ENCODE results near the gene TBC1D2.

TBC1D2 gene

DNA sequence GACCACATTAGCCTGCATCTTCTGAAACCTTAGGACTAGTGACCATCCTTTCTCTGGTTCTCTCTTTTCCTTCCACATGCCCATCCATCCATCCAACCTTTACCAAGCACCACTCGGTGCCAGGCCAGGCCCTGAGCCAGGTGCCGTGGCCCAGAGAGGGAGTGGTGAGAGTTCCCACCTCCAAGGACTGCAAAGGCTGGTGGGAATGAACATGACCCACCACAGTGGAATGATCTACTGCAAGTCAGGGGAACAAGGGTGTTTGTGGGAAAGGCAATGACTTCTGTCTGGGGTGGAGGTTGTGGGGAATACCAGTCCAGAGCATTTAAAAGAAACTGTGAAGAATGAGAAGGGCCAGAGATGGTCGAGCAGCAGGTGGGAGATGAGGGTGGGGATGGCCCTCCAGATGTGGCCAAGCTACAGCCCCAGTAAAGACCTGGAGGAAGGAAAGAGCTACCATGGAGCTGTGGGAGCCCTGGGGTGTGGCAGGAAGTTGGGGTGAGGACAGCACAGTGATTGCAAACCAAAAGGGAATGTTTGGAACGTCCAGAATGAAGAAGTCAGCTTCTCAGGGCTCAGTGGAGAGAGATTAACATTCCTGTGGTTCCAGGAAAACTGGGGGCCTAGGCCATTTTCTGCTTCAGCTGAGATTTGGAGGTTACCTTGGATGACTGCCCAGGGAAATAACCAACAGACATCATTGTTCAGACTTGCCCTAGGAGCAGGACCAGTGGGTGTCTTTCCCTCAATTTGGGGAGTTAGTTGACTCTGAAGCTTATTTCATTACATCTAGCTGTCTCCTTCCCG lies 32.4 kb downstream of the TBC1D2 start:
- Histone ChIP-seq H3K27ac (peak overlapping the region; percentile 60; the same call in 1 of the 2 replicates), H3K9ac (ENCODE audit: insufficient read length) (no peak overlapping the region), H3K4me3 (no peak overlapping the region), H3K9me3 (ENCODE audit: low read depth, low read length) (no peaks in the 10 kb centered on the region), H3K36me3 (ENCODE audit: insufficient read depth, low read length) (no peaks in the 10 kb centered on the region)
- no peak for DNase-seq (ENCODE audit: low read depth, low spot score)
- no peak for TF ChIP-seq POLR2AphosphoS5 (IDR thresholded peaks at IDR 0.05; ENCODE audit: borderline replicate concordance, low read depth, low read length)
- no peak for TF ChIP-seq EZH2 (IDR thresholded peaks at IDR 0.05)
- TF ChIP-seq FOXP2 (optimal IDR thresholded peaks at IDR 0.05; ENCODE audit: control extremely low read depth, extremely low read length, insufficient read depth), result no peak

DNA sequence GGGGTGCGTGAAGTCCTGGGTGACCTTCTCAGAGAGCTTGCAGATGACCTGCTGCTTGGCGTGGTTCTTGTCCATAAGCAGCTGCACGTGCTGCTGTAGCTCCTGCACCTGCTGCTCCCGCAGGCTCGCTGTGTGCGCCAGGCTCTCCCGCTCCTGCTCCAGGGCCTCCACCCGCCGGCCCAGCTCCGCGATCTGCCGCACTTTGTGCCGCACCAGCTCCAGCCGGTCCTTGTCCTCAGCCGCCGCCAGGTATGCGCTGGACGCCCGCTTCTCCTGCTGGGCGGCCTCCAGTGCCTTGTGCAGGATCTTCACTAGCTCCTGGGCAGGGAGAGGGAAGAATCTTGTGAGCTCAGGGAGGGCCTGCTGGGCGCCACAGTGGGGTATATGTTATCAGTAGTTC lies 34.5 kb downstream of the TBC1D2 start:
- no peak for TF ChIP-seq EZH2 (IDR thresholded peaks at IDR 0.05)
- H3K4me3 ChIP-seq, result no peak overlapping the region
- no peak overlapping the region for H3K27ac ChIP-seq
- H3K36me3 ChIP-seq (ENCODE audit: insufficient read depth, low read length), result no peaks in the 10 kb centered on the region
- no peak for DNase-seq (ENCODE audit: low read depth, low spot score)
- H3K9me3 ChIP-seq (ENCODE audit: low read depth, low read length), result no peaks in the 10 kb centered on the region
- no peak overlapping the region for H3K9ac ChIP-seq (ENCODE audit: insufficient read length)

GRCh38 chr9:98219794-98220370 lies 35.6 kb downstream of the TBC1D2 start:
- DNase-seq (ENCODE audit: low read depth, low spot score), result no peak
- Histone ChIP-seq H3K27ac (no peak overlapping the region), H3K9me3 (ENCODE audit: low read depth, low read length) (no peaks in the 10 kb centered on the region), H3K4me3 (no peak overlapping the region), H3K36me3 (ENCODE audit: insufficient read depth, low read length) (no peaks in the 10 kb centered on the region), H3K9ac (ENCODE audit: insufficient read length) (no peak overlapping the region)
- no peak for TF ChIP-seq POLR2AphosphoS5 (IDR thresholded peaks at IDR 0.05; ENCODE audit: borderline replicate concordance, low read depth, low read length)
- no peak for TF ChIP-seq EZH2 (IDR thresholded peaks at IDR 0.05)
- TF ChIP-seq FOXP2 (optimal IDR thresholded peaks at IDR 0.05; ENCODE audit: control extremely low read depth, extremely low read length, insufficient read depth), result no peak

DNA sequence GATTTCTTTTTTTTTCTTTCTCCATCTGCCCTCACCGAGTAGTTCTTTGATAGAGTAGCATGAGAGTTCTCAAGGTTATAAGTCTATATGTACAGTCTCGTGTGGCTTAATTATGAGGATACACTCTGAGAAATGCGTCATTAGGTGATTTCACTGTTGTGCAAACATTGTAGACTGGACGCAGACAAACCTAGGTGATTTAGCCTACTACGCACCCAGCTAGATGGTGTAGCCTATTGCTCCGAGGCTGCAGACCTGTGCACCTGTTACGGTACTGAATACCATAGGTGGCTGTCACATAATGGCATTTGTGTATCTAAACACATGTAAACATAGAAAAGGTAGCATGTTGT lies 36.1 kb downstream of the TBC1D2 start:
- H3K27ac ChIP-seq, result no peak overlapping the region
- H3K36me3 ChIP-seq (ENCODE audit: insufficient read depth, low read length), result no peaks in the 10 kb centered on the region
- H3K9me3 ChIP-seq (ENCODE audit: low read depth, low read length), result no peaks in the 10 kb centered on the region
- H3K9ac ChIP-seq (ENCODE audit: insufficient read length), result no peak overlapping the region
- DNase-seq (ENCODE audit: low read depth, low spot score), result no peak
- H3K4me3 ChIP-seq, result no peak overlapping the region
- TF ChIP-seq POLR2AphosphoS5 (IDR thresholded peaks at IDR 0.05; ENCODE audit: borderline replicate concordance, low read depth, low read length) (no peak), EZH2 (IDR thresholded peaks at IDR 0.05) (no peak), FOXP2 (optimal IDR thresholded peaks at IDR 0.05; ENCODE audit: control extremely low read depth, extremely low read length, insufficient read depth) (no peak)

GRCh38 chr9:98218562-98219363 lies 36.7 kb downstream of the TBC1D2 start:
- H3K27ac ChIP-seq, result no peak overlapping the region
- H3K4me3 ChIP-seq, result no peak overlapping the region
- no peak overlapping the region for H3K9ac ChIP-seq (ENCODE audit: insufficient read length)
- TF ChIP-seq POLR2AphosphoS5 (IDR thresholded peaks at IDR 0.05; ENCODE audit: borderline replicate concordance, low read depth, low read length) (no peak), EZH2 (IDR thresholded peaks at IDR 0.05) (no peak), FOXP2 (optimal IDR thresholded peaks at IDR 0.05; ENCODE audit: control extremely low read depth, extremely low read length, insufficient read depth) (no peak)
- H3K9me3 ChIP-seq (ENCODE audit: low read depth, low read length), result no peaks in the 10 kb centered on the region
- no peak for DNase-seq (ENCODE audit: low read depth, low spot score)
- H3K36me3 ChIP-seq (ENCODE audit: insufficient read depth, low read length), result no peaks in the 10 kb centered on the region

GRCh38 chr9:98217255-98217654 lies 38.2 kb downstream of the TBC1D2 start:
- Histone ChIP-seq H3K27ac (no peak overlapping the region), H3K36me3 (ENCODE audit: insufficient read depth, low read length) (no peaks in the 10 kb centered on the region), H3K9me3 (ENCODE audit: low read depth, low read length) (no peaks in the 10 kb centered on the region), H3K4me3 (no peak overlapping the region), H3K9ac (ENCODE audit: insufficient read length) (no peak overlapping the region)
- TF ChIP-seq FOXP2 (optimal IDR thresholded peaks at IDR 0.05; ENCODE audit: control extremely low read depth, extremely low read length, insufficient read depth) (no peak), POLR2AphosphoS5 (IDR thresholded peaks at IDR 0.05; ENCODE audit: borderline replicate concordance, low read depth, low read length) (no peak), EZH2 (IDR thresholded peaks at IDR 0.05) (no peak)
- DNase-seq (ENCODE audit: low read depth, low spot score), result no peak

GRCh38 chr9:98216391-98216790 lies 39.1 kb downstream of the TBC1D2 start:
- H3K9me3 ChIP-seq (ENCODE audit: low read depth, low read length), result no peaks in the 10 kb centered on the region
- no peak overlapping the region for H3K4me3 ChIP-seq
- TF ChIP-seq EZH2 (IDR thresholded peaks at IDR 0.05) (no peak), FOXP2 (optimal IDR thresholded peaks at IDR 0.05; ENCODE audit: control extremely low read depth, extremely low read length, insufficient read depth) (no peak), POLR2AphosphoS5 (IDR thresholded peaks at IDR 0.05; ENCODE audit: borderline replicate concordance, low read depth, low read length) (no peak)
- no peak overlapping the region for H3K9ac ChIP-seq (ENCODE audit: insufficient read length)
- no peak overlapping the region for H3K27ac ChIP-seq
- DNase-seq (ENCODE audit: low read depth, low spot score), result no peak
- H3K36me3 ChIP-seq (ENCODE audit: insufficient read depth, low read length), result no peaks in the 10 kb centered on the region

DNA sequence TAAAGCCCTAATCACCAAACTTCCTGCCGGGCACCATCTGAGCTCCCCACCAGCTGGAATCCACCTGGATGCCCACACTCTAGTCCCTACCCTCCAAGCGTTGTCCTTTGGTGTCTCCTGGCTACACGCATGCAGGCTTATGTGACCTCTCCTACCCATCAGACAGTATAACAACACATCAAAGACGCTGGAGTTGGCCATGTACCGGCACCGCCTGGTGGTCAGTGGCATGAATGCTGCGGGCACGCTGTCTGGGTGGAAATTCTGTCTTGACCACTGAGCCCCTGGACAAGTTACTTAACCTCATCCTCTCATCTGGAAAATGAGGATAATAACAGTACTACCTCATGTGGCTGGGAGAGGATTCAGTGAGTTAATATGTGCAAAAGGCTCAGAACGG lies 39.6 kb downstream of the TBC1D2 start:
- no peaks in the 10 kb centered on the region for H3K36me3 ChIP-seq (ENCODE audit: insufficient read depth, low read length)
- no peak overlapping the region for H3K27ac ChIP-seq
- H3K9me3 ChIP-seq (ENCODE audit: low read depth, low read length), result no peaks in the 10 kb centered on the region
- H3K9ac ChIP-seq (ENCODE audit: insufficient read length), result no peak overlapping the region
- TF ChIP-seq FOXP2 (optimal IDR thresholded peaks at IDR 0.05; ENCODE audit: control extremely low read depth, extremely low read length, insufficient read depth) (no peak), POLR2AphosphoS5 (IDR thresholded peaks at IDR 0.05; ENCODE audit: borderline replicate concordance, low read depth, low read length) (no peak), EZH2 (IDR thresholded peaks at IDR 0.05) (no peak)
- DNase-seq (ENCODE audit: low read depth, low spot score), result no peak
- H3K4me3 ChIP-seq, result no peak overlapping the region

Measured in SK-N-MC (cell line).